NB4 (cell line): ENCODE data around the gene AGPAT3.

Experiments
- DNase-seq: peaks from one replicate; pipeline ENCODE4 v3.0.0; 2010; ENCODE audit warnings: low read depth
- H3K4me3 ChIP-seq: one replicate; pipeline ENCODE4 v1.5.1; 2011; ENCODE audit warnings: mild to moderate bottlenecking, low read depth, low read length, moderate library complexity
- MYC ChIP-seq: IDR thresholded peaks from 2 replicates; pipeline ENCODE4 v1.6.1; 2011; ENCODE audit warnings: low read depth, low read length
- POLR2A ChIP-seq: IDR thresholded peaks from 2 replicates; pipeline ENCODE4 v1.6.1; 2011; ENCODE audit warnings: mild to moderate bottlenecking; ENCODE audit not compliant: insufficient read length; ENCODE audit errors: extremely low read depth
- TF ChIP-seq, protein P1 (sequence below): IDR thresholded peaks from one replicate; pipeline ENCODE4 v1.5.1; 2012; ENCODE audit warnings: low read depth, low read length
- TF ChIP-seq, protein P2 (sequence below): IDR thresholded peaks from 2 replicates; pipeline ENCODE4 v1.6.1; 2011; ENCODE audit warnings: low read depth, low read length

The AGPAT3 gene

DNA sequence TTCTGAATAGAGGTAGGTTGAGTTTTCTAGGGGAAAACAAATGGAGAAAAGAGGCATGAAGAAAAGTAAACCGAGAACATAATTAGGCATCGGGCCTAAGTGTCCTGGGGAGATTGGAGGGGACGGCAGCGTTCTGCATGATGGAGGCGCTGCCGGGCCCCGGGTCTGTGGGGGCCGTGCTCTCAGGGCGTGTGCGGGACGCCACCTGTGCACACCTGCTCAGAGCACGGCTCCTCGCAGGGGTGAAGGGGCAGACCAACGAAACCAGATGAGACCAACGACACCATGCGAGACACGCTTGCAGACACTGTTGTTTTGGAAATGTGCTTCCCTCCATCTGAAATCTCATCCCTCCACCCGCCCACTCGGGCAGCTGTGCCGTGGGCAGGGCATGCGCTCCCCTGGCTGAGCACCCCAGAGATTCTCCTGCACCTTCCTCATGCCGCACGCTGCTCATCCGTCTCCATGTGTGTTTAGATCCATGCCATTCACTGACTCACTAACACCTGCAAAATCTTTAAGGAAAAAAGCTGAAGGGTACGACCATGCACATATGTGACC, 118.9 kb downstream of the AGPAT3 start:
- no peak for TF ChIP-seq MYC
- H3K4me3 ChIP-seq: no peak overlapping the region
- no peak for DNase-seq

DNA sequence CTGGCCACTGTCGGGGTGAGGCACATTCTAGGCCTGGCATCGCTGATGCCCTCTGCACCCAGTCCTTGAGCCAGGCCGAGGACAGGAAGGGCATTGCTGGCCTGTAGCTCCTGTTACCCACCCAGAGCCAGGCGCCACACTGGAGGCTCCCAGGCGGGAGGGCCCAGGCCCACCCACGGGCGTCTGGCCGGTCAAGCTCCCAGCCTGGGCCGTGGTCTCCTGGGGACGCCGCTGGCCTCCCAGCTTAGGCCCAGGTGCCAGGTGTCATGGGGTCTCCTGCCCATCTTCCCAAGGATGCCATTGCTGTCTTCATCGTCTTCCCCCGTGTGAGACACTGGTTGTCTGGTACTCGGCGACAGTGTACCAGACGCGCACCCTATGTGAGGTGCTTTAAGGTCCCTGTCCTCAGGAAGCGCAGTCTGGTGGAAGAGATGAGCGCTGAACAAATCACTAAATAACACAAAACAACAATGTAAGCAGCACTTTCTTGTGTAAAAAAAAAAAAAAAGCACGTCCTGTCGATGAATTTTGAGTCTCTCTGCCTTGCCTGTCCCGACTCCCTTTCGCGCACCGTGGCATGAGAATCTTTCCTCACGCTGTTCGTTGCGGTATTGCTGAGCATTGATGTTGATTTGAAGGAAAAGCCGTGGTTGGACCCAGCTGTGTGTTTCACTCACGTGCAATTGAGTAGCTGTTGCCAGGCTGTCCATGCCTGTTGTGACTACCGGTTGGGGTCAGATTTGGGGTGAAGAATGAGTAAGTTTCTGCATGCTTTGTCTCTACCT, 120.1 kb downstream of the AGPAT3 start:
- TF ChIP-seq MYC (no peak), POLR2A (no peak)
- TF ChIP-seq, protein P1, sequence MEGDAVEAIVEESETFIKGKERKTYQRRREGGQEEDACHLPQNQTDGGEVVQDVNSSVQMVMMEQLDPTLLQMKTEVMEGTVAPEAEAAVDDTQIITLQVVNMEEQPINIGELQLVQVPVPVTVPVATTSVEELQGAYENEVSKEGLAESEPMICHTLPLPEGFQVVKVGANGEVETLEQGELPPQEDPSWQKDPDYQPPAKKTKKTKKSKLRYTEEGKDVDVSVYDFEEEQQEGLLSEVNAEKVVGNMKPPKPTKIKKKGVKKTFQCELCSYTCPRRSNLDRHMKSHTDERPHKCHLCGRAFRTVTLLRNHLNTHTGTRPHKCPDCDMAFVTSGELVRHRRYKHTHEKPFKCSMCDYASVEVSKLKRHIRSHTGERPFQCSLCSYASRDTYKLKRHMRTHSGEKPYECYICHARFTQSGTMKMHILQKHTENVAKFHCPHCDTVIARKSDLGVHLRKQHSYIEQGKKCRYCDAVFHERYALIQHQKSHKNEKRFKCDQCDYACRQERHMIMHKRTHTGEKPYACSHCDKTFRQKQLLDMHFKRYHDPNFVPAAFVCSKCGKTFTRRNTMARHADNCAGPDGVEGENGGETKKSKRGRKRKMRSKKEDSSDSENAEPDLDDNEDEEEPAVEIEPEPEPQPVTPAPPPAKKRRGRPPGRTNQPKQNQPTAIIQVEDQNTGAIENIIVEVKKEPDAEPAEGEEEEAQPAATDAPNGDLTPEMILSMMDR: no peak
- TF ChIP-seq, protein P2, sequence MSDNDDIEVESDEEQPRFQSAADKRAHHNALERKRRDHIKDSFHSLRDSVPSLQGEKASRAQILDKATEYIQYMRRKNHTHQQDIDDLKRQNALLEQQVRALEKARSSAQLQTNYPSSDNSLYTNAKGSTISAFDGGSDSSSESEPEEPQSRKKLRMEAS: no peak
- H3K4me3 ChIP-seq: no peak overlapping the region
- no peak for DNase-seq

DNA sequence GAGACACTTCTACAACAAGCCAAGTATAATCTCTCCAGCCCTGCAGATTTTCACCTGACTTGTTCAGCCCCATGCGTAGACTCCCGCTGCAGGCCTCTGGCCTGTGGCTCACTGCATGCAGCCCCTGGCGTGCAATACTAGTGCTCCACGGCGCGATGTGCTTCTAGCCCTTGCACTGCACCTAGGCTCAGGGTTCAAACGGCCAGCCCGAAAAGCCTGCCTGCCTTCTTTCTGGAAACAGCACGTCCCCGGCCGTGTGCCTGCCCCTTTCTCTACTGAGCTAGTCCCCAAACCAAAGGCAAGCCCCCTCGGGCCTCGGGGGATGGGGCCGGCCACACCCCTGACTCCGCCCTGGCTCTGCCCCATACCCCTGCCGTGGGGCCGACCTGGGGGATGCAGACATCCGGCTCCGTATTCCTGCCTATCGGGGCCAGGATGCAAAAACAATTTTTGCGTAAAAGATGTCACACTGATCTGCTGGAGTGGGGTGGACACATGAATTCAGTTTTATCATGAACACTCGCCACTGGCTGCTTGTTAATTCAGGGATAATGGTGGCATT, 120.7 kb downstream of the AGPAT3 start:
- TF ChIP-seq, protein P2: no peak
- TF ChIP-seq, protein P1: no peak
- TF ChIP-seq POLR2A (no peak), MYC (no peak)
- DNase-seq: no peak
- H3K4me3 ChIP-seq: no peak overlapping the region

DNA sequence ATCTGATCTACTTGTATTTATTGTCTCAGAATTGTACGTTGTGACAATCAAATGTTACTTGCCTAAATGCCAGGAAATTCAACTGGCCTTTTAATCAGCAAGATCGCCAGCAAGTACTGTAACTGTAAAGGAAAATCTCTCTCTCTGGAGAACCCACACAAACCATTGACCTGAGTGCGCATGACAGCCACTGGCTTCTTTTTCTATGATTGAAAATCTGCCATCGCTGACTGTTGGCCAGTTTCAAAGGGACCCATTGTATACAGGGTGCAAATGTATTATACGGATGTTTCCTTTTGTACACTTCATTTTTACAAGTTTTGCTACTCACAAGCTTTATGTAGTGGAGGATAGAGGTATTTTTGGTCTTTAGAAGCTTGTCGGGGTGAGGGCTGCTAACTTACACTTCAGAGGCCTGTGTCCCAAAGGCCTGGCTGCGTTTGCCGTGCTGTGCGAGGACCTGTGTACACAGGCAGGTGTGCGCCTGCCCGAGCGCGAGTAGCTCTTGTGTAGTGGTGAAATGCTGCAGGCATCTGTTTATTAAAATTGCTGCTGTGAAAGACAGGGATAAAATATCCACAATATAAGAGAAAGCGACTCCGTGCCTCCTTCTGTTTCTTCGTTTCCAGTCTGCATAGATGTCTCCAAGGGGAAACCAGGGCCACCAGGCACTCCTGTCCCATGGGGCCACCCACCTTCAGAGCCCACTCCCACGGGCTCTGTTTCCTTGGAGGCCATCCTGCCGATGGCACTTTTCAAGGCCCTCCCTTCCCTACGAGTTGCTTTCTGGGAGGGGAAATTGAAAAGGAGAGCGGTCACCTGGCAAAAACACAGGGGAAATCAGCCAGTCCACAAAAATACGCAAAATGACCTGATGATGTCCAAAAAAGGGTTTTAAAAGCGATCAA, 121.8 kb downstream of the AGPAT3 start:
- no peak overlapping the region for H3K4me3 ChIP-seq
- TF ChIP-seq, protein P1: no peak
- TF ChIP-seq MYC: no peak
- TF ChIP-seq, protein P2: no peak
- no peak for TF ChIP-seq POLR2A
- DNase-seq: no peak

DNA sequence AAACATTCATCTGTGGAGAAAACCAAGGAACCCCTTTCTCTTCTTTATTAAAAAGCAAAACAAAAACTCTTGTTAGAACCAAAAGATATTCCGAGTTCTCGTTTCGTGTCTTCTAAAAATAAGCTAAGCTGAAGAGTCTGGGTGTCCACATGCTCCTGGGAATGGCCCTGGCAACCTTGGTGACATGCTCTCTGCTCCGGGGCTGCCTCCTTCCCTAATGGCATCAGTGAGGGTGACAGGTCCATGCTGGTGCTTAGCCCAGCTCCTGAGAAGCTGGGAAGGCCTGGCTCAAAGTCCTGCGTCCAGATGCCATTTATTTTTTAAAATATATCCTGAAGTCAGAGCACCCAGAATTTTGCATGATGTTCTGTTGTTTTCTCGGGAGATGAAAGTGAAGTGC, 122.5 kb downstream of the AGPAT3 start:
- no peak overlapping the region for H3K4me3 ChIP-seq

More for the DNA sequence above, 122.5 kb downstream of the AGPAT3 start:
- DNase-seq: no peak
- TF ChIP-seq MYC: no peak
- TF ChIP-seq, protein P1: no peak
- TF ChIP-seq, protein P2: no peak
- no peak for TF ChIP-seq POLR2A
